Measurements from ENCODE around the gene FAM83B.

DNA sequence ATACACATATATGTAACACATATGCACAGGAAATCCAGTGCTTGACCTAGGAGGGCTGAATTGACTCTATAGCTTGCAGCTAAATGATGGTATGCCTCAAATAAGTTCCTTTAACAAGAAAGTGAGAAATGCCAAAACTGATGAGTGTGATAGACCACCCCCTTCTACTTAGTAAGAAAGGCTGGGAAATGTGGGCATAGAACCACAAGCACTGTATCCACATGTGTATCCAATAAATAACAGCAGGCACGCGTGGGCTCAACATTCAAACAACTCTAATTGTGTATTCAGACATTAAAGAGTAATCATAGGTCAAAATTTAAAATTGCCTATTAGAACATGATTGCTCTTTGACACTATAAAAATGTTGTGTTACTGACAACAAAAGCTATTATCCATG is 54.1 kb downstream of the FAM83B start:
- TF ChIP-seq TCF7L2 (IDR thresholded peaks at IDR 0.05; ENCODE audit: borderline replicate concordance, low read depth, low read length) (no peak), ZNF830 (tag by site-specific recombination; IDR thresholded peaks at IDR 0.05; ENCODE audit: low read depth) (no peak), ZNF354C (tag by site-specific recombination; IDR thresholded peaks at IDR 0.05; ENCODE audit: borderline replicate concordance, low read depth) (no peak), ZNF654 (tag by site-specific recombination; IDR thresholded peaks at IDR 0.05; ENCODE audit: low read depth) (no peak), ZNF350 (tag by site-specific recombination; IDR thresholded peaks at IDR 0.05) (no peak), ZNF184 (tag by site-specific recombination; IDR thresholded peaks at IDR 0.05) (no peak), ZNF274 (IDR thresholded peaks at IDR 0.05; ENCODE audit: low read length) (no peak), ZNF274 (tag by site-specific recombination; IDR thresholded peaks at IDR 0.05; ENCODE audit: borderline replicate concordance) (no peak), ZNF324 (tag by site-specific recombination; IDR thresholded peaks at IDR 0.05) (no peak), ZNF223 (tag by site-specific recombination; IDR thresholded peaks at IDR 0.05) (no peak), HOXA7 (CRISPR knock-in tag; IDR thresholded peaks at IDR 0.05; ENCODE audit: borderline replicate concordance) (no peak), ZNF624 (tag by site-specific recombination; IDR thresholded peaks at IDR 0.05) (no peak), ZBTB1 (tag by site-specific recombination; IDR thresholded peaks at IDR 0.05) (no peak)
- TF ChIP-seq, protein P1, sequence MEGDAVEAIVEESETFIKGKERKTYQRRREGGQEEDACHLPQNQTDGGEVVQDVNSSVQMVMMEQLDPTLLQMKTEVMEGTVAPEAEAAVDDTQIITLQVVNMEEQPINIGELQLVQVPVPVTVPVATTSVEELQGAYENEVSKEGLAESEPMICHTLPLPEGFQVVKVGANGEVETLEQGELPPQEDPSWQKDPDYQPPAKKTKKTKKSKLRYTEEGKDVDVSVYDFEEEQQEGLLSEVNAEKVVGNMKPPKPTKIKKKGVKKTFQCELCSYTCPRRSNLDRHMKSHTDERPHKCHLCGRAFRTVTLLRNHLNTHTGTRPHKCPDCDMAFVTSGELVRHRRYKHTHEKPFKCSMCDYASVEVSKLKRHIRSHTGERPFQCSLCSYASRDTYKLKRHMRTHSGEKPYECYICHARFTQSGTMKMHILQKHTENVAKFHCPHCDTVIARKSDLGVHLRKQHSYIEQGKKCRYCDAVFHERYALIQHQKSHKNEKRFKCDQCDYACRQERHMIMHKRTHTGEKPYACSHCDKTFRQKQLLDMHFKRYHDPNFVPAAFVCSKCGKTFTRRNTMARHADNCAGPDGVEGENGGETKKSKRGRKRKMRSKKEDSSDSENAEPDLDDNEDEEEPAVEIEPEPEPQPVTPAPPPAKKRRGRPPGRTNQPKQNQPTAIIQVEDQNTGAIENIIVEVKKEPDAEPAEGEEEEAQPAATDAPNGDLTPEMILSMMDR (tag by site-specific recombination; IDR thresholded peaks at IDR 0.05) = no peak
- TF ChIP-seq, protein P2, sequence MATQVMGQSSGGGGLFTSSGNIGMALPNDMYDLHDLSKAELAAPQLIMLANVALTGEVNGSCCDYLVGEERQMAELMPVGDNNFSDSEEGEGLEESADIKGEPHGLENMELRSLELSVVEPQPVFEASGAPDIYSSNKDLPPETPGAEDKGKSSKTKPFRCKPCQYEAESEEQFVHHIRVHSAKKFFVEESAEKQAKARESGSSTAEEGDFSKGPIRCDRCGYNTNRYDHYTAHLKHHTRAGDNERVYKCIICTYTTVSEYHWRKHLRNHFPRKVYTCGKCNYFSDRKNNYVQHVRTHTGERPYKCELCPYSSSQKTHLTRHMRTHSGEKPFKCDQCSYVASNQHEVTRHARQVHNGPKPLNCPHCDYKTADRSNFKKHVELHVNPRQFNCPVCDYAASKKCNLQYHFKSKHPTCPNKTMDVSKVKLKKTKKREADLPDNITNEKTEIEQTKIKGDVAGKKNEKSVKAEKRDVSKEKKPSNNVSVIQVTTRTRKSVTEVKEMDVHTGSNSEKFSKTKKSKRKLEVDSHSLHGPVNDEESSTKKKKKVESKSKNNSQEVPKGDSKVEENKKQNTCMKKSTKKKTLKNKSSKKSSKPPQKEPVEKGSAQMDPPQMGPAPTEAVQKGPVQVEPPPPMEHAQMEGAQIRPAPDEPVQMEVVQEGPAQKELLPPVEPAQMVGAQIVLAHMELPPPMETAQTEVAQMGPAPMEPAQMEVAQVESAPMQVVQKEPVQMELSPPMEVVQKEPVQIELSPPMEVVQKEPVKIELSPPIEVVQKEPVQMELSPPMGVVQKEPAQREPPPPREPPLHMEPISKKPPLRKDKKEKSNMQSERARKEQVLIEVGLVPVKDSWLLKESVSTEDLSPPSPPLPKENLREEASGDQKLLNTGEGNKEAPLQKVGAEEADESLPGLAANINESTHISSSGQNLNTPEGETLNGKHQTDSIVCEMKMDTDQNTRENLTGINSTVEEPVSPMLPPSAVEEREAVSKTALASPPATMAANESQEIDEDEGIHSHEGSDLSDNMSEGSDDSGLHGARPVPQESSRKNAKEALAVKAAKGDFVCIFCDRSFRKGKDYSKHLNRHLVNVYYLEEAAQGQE (tag by site-specific recombination; IDR thresholded peaks at IDR 0.05) = no peak

Measured in HEK293 (cell line).